Liver (tissue), 9 donors: Measurements from ENCODE around the gene GRK5. TPM values are rescaled to one million over a fixed set of nuclear protein-coding genes. Genes with fewer than 3 reads are reported as not detected.

Source experiments
- DNase-seq: peaks from one replicate; pipeline ENCODE4 v3.0.0-alpha.2; 2017; ENCODE audit warnings: low spot score
- H3K27ac ChIP-seq, 2 donors: one replicate each; pipeline ENCODE4 v1.7.0; 2013; ENCODE audit warnings: inconsistent platforms in 2 of 2, low read length in 2 of 2, control low read depth in 1 of 2, low read depth in 1 of 2, mild to moderate bottlenecking in 1 of 2
- H3K27me3 ChIP-seq, 4 donors: one replicate each; pipeline versions ENCODE4 v1.6.1 to v1.7.0; 2013; ENCODE audit warnings: low read length in 3 of 4, inconsistent platforms in 1 of 4, mild to moderate bottlenecking in 1 of 4, moderate library complexity in 1 of 4; ENCODE audit not compliant: control insufficient read depth in 4 of 4, insufficient read depth in 4 of 4
- H3K36me3 ChIP-seq, 4 donors: one replicate each; pipeline versions ENCODE4 v1.6.1 to v1.7.0; 2013; ENCODE audit warnings: low read length in 3 of 4, mild to moderate bottlenecking in 3 of 4, low read depth in 1 of 4, moderate library complexity in 1 of 4; ENCODE audit not compliant: control insufficient read depth in 4 of 4, insufficient read depth in 3 of 4
- H3K4me1 ChIP-seq, 4 donors: one replicate each; pipeline versions ENCODE4 v1.6.1 to v1.7.0; 2013; ENCODE audit warnings: low read length in 3 of 4, mild to moderate bottlenecking in 3 of 4, moderate library complexity in 1 of 4; ENCODE audit not compliant: control insufficient read depth in 4 of 4, insufficient read depth in 4 of 4
- H3K4me3 ChIP-seq, 3 donors: one replicate each; pipeline versions ENCODE4 v1.6.1 to v1.7.0; 2013; ENCODE audit warnings: low read length in 3 of 3, control low read depth in 1 of 3, low read depth in 1 of 3, mild to moderate bottlenecking in 1 of 3
- H3K9ac ChIP-seq, 2 donors: one replicate each; pipeline ENCODE4 v1.7.0; 2013; ENCODE audit warnings: low read length in 2 of 2, mild to moderate bottlenecking in 2 of 2, moderate library complexity in 2 of 2, control low read depth in 1 of 2, low read depth in 1 of 2
- H3K9me3 ChIP-seq, 4 donors: one replicate each; pipeline versions ENCODE4 v1.6.1 to v1.7.0; 2013; ENCODE audit warnings: low read length in 3 of 4; ENCODE audit not compliant: control insufficient read depth in 4 of 4
- EGR1 ChIP-seq, 2 donors: IDR thresholded peaks; 2 replicates each; pipeline ENCODE4 v1.6.1; 2016 to 2018; ENCODE audit warnings: antibody characterized with exemption in 2 of 2, low read depth in 2 of 2
- FOXA2 ChIP-seq: IDR thresholded peaks from 2 replicates; pipeline ENCODE4 v1.6.1; 2016; ENCODE audit warnings: antibody characterized with exemption
- GABPA ChIP-seq, 2 donors: IDR thresholded peaks in 1 of 2; conservative IDR thresholded peaks in 1 of 2; 2 replicates each; pipeline ENCODE4 v1.6.1; 2016; ENCODE audit warnings: antibody characterized with exemption in 2 of 2, mild to moderate bottlenecking in 1 of 2, moderate library complexity in 1 of 2
- HNF4A ChIP-seq, 2 donors: conservative IDR thresholded peaks; 2 replicates each; pipeline ENCODE4 v1.6.1; 2016; ENCODE audit warnings: antibody characterized with exemption in 2 of 2, mild to moderate bottlenecking in 2 of 2
- HNF4G ChIP-seq: IDR thresholded peaks from 2 replicates; pipeline ENCODE4 v1.6.1; 2016; ENCODE audit warnings: antibody characterized with exemption
- JUND ChIP-seq, 2 donors: IDR thresholded peaks; 2 replicates each; pipeline ENCODE4 v1.6.1; 2016; ENCODE audit warnings: antibody characterized with exemption in 2 of 2
- MAX ChIP-seq: IDR thresholded peaks from 2 replicates; pipeline ENCODE4 v1.6.1; 2016; ENCODE audit warnings: antibody characterized with exemption
- NR2F2 ChIP-seq: IDR thresholded peaks from 2 replicates; pipeline ENCODE4 v1.6.1; 2016; ENCODE audit warnings: antibody characterized with exemption
- RAD21 ChIP-seq, 2 donors: IDR thresholded peaks; 2 replicates each; pipeline ENCODE4 v1.6.1; 2016; ENCODE audit warnings: antibody characterized with exemption in 2 of 2, mild to moderate bottlenecking in 2 of 2
- RXRA ChIP-seq, 2 donors: IDR thresholded peaks; 2 replicates each; pipeline ENCODE4 v1.6.1; 2017 to 2018; ENCODE audit warnings: antibody characterized with exemption in 2 of 2, mild to moderate bottlenecking in 1 of 2
- SP1 ChIP-seq: IDR thresholded peaks from 2 replicates; pipeline ENCODE4 v1.6.1; 2018; ENCODE audit warnings: antibody characterized with exemption, mild to moderate bottlenecking
- TAF1 ChIP-seq: conservative IDR thresholded peaks from 2 replicates; pipeline ENCODE4 v1.6.1; 2016; ENCODE audit warnings: antibody characterized with exemption, mild to moderate bottlenecking
- YY1 ChIP-seq: IDR thresholded peaks from 2 replicates; pipeline ENCODE4 v1.6.1; 2016; ENCODE audit warnings: antibody characterized with exemption, mild to moderate bottlenecking
- ZBTB33 ChIP-seq: IDR thresholded peaks from 2 replicates; pipeline ENCODE4 v1.6.1; 2016; ENCODE audit warnings: antibody characterized with exemption
- WGBS: extraction: QIAGEN DNeasy Blood & Tissue Kit; methylation state at CpG from one replicate; pipeline ENCODE4 v1.1.7; 2013; 5-methylcytosine and 5-hydroxymethylcytosine counted together
- polyA plus RNA-seq, 2 donors: library from polyadenylated mRNA; stranded (reverse) in 1 of 2; unstranded in 1 of 2; fragments of 200-250 nt in 1 of 2; fragments of >200 nt in 1 of 2; fragmentation: Nextera tagmentation in 1 of 2; extraction: Ambion mirVana in 1 of 2; gene quantifications; one replicate each; pipeline versions ENCODE4 v1.2.1 to v1.2.3, GENCODE V29; 2013 to 2015
- total RNA-seq, 2 donors: library from RNA; depleted of rRNA; stranded (reverse); fragments of >200 nt; gene quantifications; one replicate each; pipeline ENCODE4 v1.2.3, GENCODE V29; 2014
- donor health status: healthy.
- donor health status: healthy.
- donor health status: healthy.
- donor health status: healthy.
- donor health status: healthy.

Gene GRK5
- total and polyA plus RNA-seq, 4 donors, result 2.1 to 6.6 (median 5.1) TPM

- peak; percentile 98 for TF ChIP-seq NR2F2
- TF ChIP-seq RAD21 (IDR thresholded peaks at IDR 0.05), result no peak
- peak in 1 of 2 donors; percentile 26 for TF ChIP-seq JUND (IDR thresholded peaks at IDR 0.05)
- peak; percentile 21 for TF ChIP-seq MAX
- TF ChIP-seq ZBTB33, result no peak
- peak; percentile 57 for TF ChIP-seq SP1
- TF ChIP-seq HNF4A (conservative IDR thresholded peaks at IDR 0.05), result no peak
- TF ChIP-seq RXRA (IDR thresholded peaks at IDR 0.05), result peak; percentile 89 to 93
- Histone ChIP-seq H3K9me3 (no peaks in the 10 kb centered on the region), H3K27me3 (no peaks in the 10 kb centered on the region), H3K9ac (no peak overlapping the region), H3K27ac (peak overlapping the region; percentile 47 to 65), H3K4me3 (no peak overlapping the region), H3K4me1 (peaks cover 0 to 4% (median 0%) of the 10 kb centered on the region in 4 donors), H3K36me3 (no peaks in the 10 kb centered on the region)
- 80% methylated on average over 10 of the region's 10 CpGs for WGBS
- no peak for DNase-seq
Observed at GRCh38 chr10:119335671-119336353, 128.4 kb downstream of the GRK5 start.

GRCh38 chr10:119336599-119336998 lies 129.2 kb downstream of the GRK5 start:
- no peaks in the 10 kb centered on the region for H3K27me3 ChIP-seq
- H3K4me1 ChIP-seq, result peaks cover 0 to 11% (median 4%) of the 10 kb centered on the region in 4 donors
- TF ChIP-seq RAD21 (IDR thresholded peaks at IDR 0.05) (no peak), HNF4G (no peak), TAF1 (no peak), ZBTB33 (no peak), SP1 (no peak), EGR1 (IDR thresholded peaks at IDR 0.05; ENCODE audit: low read depth in 2 of 2) (no peak), JUND (IDR thresholded peaks at IDR 0.05) (no peak), YY1 (no peak), MAX (no peak), FOXA2 (no peak), GABPA (IDR thresholded peaks at IDR 0.05 in 1 of 2, conservative IDR thresholded peaks at IDR 0.05 in 1 of 2) (no peak), RXRA (IDR thresholded peaks at IDR 0.05) (no peak)
- no peak overlapping the region for H3K9ac ChIP-seq
- peak overlapping the region; percentile 51 to 59 for H3K27ac ChIP-seq
- H3K36me3 ChIP-seq, result no peaks in the 10 kb centered on the region
- no peak for DNase-seq
- no peaks in the 10 kb centered on the region for H3K9me3 ChIP-seq
- H3K4me3 ChIP-seq, result no peak overlapping the region
- 78% methylated on average over 17 of the region's 17 CpGs for WGBS
